HL-60 (cell line): ENCODE data around the gene SEC14L2.

Source experiments
- DNase-seq, 2 experiments: peaks; one replicate each; pipeline ENCODE4 v3.0.0-alpha.2; 2010 to 2020; ENCODE audit warnings: low read depth in 1 of 2, low spot score in 1 of 2
- H3K27ac ChIP-seq: fragments of 250-450 bp; sonication (Bioruptor Pico); replicated peaks from 2 replicates; pipeline ENCODE4 v1.5.1; 2020; ENCODE audit warnings: mild to moderate bottlenecking, moderate library complexity
- H3K27me3 ChIP-seq: fragments of 250-450 bp; sonication (Bioruptor Pico); 2 replicates; pipeline ENCODE4 v1.5.1; 2021; ENCODE audit warnings: mild to moderate bottlenecking, moderate library complexity; ENCODE audit not compliant: insufficient read depth, poor library complexity, severe bottlenecking
- H3K4me3 ChIP-seq: replicated peaks from 2 replicates; pipeline ENCODE4 v1.5.1; 2011; ENCODE audit warnings: mild to moderate bottlenecking, control low read depth, low read length; ENCODE audit not compliant: insufficient read depth
- GABPA ChIP-seq: IDR thresholded peaks from 2 replicates; pipeline ENCODE4 v1.6.1; 2012; ENCODE audit warnings: low read depth
- POLR2AphosphoS5 ChIP-seq: IDR thresholded peaks from 2 replicates; pipeline ENCODE4 v1.6.1; 2012; ENCODE audit warnings: low read depth
- SPI1 ChIP-seq: IDR thresholded peaks from 2 replicates; pipeline ENCODE4 v1.6.1; 2012; ENCODE audit warnings: low read depth, mild to moderate bottlenecking, borderline replicate concordance
- TF ChIP-seq, protein P1 (sequence below): IDR thresholded peaks from 2 replicates; pipeline ENCODE4 v1.6.1; 2012; ENCODE audit warnings: low read depth; ENCODE audit not compliant: insufficient replicate concordance
- TF ChIP-seq, protein P2 (sequence below): IDR thresholded peaks from one replicate; pipeline ENCODE4 v1.5.1; 2011; ENCODE audit warnings: low read length, control low read depth, inconsistent platforms; ENCODE audit not compliant: insufficient read depth

SEC14L2 gene

DNA sequence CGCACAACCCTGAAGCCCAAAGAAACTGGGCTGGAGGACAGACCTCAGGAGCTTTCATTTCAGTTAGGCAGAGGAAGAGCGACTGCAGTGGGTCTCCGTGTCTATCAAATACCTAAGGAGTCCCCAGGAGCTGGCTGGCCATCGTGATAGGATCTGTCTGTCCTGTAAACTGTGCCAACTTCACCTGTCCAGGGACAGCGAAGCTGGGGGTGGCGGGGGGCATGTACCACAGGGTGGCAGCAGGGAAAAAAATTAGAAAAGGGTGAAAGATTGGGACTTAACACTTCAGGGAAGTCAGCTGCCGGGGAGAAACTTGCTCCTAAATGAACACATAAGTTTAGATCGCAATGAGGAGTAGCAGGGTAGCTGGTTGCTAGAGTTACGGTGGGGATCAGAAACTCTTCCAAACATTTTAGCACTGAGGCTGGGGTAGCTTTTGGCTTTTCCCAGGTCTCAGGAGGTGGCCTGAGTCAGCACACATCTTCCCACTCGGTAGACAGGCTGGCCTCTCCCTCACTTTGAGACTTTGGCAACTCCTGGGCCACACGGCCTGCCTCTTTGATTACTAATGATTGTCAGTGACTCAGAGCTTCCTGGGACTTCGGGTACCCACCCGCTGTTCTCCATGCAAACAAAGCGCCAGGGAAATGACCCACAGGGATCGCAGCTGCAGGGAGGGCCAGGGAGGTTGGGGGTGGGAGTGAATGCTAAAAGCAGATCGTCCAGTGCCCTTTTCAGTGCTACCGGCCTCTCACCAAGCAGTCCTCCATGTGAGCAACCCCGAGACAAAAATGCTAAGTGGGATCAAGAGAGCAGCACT lies 25.9 kb downstream of the SEC14L2 start:
- no peaks in the 10 kb centered on the region for H3K27me3 ChIP-seq
- peak overlapping the region; percentile 78 for H3K27ac ChIP-seq
- H3K4me3 ChIP-seq = peak overlapping the region; percentile 70
- TF ChIP-seq GABPA (no peak), SPI1 (no peak), POLR2AphosphoS5 (no peak)
- TF ChIP-seq, protein P1, sequence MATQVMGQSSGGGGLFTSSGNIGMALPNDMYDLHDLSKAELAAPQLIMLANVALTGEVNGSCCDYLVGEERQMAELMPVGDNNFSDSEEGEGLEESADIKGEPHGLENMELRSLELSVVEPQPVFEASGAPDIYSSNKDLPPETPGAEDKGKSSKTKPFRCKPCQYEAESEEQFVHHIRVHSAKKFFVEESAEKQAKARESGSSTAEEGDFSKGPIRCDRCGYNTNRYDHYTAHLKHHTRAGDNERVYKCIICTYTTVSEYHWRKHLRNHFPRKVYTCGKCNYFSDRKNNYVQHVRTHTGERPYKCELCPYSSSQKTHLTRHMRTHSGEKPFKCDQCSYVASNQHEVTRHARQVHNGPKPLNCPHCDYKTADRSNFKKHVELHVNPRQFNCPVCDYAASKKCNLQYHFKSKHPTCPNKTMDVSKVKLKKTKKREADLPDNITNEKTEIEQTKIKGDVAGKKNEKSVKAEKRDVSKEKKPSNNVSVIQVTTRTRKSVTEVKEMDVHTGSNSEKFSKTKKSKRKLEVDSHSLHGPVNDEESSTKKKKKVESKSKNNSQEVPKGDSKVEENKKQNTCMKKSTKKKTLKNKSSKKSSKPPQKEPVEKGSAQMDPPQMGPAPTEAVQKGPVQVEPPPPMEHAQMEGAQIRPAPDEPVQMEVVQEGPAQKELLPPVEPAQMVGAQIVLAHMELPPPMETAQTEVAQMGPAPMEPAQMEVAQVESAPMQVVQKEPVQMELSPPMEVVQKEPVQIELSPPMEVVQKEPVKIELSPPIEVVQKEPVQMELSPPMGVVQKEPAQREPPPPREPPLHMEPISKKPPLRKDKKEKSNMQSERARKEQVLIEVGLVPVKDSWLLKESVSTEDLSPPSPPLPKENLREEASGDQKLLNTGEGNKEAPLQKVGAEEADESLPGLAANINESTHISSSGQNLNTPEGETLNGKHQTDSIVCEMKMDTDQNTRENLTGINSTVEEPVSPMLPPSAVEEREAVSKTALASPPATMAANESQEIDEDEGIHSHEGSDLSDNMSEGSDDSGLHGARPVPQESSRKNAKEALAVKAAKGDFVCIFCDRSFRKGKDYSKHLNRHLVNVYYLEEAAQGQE = no peak
- TF ChIP-seq, protein P2, sequence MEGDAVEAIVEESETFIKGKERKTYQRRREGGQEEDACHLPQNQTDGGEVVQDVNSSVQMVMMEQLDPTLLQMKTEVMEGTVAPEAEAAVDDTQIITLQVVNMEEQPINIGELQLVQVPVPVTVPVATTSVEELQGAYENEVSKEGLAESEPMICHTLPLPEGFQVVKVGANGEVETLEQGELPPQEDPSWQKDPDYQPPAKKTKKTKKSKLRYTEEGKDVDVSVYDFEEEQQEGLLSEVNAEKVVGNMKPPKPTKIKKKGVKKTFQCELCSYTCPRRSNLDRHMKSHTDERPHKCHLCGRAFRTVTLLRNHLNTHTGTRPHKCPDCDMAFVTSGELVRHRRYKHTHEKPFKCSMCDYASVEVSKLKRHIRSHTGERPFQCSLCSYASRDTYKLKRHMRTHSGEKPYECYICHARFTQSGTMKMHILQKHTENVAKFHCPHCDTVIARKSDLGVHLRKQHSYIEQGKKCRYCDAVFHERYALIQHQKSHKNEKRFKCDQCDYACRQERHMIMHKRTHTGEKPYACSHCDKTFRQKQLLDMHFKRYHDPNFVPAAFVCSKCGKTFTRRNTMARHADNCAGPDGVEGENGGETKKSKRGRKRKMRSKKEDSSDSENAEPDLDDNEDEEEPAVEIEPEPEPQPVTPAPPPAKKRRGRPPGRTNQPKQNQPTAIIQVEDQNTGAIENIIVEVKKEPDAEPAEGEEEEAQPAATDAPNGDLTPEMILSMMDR = no peak
- peak; percentile 41 to 46 for DNase-seq

DNA sequence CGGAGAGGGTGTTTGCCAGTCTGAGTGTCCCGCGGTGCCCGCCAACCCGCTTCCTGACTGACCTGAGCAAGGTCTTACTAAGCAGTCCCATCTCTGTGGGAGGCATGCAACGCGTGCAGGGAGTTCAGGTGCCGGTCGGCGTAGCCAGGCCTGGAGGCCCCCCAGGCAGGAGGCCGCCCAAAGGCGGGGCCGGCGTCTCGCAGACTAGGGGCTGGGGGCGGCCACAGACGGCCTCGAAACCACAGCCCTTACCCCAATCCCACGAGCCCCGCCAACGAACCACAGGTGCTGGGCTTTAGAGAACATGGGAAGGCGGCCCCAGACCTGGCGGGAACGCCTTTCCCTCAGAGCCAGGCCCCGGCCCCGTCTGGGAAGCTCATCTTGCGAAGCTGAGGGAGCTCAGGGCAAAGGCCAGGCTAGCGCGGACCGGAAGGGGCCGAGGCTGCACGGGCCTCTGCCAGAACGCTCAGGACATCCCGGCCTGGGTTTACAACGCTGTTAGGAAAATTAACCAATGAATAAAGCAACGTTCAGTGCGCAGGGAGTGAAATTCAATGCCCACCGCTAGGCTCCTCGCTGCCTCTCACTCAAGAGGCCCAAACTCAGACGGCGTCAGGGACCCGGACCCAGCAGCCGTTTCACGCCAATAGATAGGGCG lies 26.6 kb downstream of the SEC14L2 start:
- TF ChIP-seq, protein P2 = no peak
- TF ChIP-seq POLR2AphosphoS5 = peak; percentile 78
- peak in 1 of 2 experiments; percentile 28 for DNase-seq
- H3K4me3 ChIP-seq = peak overlapping the region; percentile 70
- H3K27me3 ChIP-seq = no peaks in the 10 kb centered on the region
- H3K27ac ChIP-seq = peak overlapping the region; percentile 78

DNA sequence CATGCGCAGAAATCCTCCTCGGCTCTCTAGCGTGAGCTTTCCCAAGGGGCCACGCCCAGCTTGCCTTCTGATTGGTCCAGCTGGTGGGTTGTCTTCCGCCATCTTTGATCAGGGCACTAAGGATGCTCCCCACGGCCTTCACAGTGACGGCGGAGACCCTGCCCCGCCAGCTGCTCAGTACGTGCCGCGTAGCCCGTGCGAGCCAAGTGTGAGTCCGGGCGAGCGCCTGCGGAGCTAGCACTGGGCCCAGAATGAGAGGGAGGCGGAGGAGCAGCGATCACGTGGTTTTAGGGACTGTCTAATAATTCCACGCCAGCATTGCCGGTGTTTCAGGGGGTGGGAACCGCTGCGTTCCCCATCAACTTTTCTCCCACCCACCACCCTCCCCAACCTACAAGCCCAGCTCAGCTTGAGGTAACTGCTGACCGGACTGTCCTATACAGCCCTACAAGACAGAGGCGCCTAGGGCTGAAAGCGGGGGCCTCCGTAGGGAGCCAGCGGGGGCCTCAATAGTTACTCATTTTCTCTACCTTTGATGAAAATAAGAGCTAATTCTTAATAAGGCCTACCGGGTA lies 27.2 kb downstream of the SEC14L2 start:
- Histone ChIP-seq H3K27me3 (no peaks in the 10 kb centered on the region), H3K27ac (peak overlapping the region; percentile 78), H3K4me3 (peak overlapping the region; percentile 70)
- DNase-seq = peak; percentile 99
- peak; percentile 57; the same call in 1 of the 2 replicates for TF ChIP-seq POLR2AphosphoS5
- TF ChIP-seq, protein P2 = no peak
- TF ChIP-seq, protein P1 = no peak
